Thymus (tissue), 11 donors: ENCODE data around the gene COL2A1. TPM values are rescaled to one million over a fixed set of nuclear protein-coding genes. Genes with fewer than 3 reads are reported as not detected.

ENCODE experiments used
- DNase-seq, 9 donors: peaks; one replicate each; pipeline ENCODE4 v3.0.0-alpha.2; 2013; ENCODE audit warnings: low spot score in 9 of 9, low read depth in 6 of 9, missing footprints in 1 of 9
- H3K27ac ChIP-seq, 2 donors: one replicate each; pipeline ENCODE4 v1.5.1; 2013; ENCODE audit warnings: control low read depth in 1 of 2, low read depth in 1 of 2, low read length in 1 of 2, mild to moderate bottlenecking in 1 of 2, moderate library complexity in 1 of 2
- H3K27me3 ChIP-seq, 2 donors: one replicate each; pipeline ENCODE4 v1.5.1; 2013; ENCODE audit warnings: low read length in 1 of 2; ENCODE audit not compliant: control insufficient read depth in 2 of 2, insufficient read depth in 1 of 2
- H3K36me3 ChIP-seq, 2 donors: one replicate each; pipeline ENCODE4 v1.5.1; 2013; ENCODE audit warnings: low read length in 1 of 2, mild to moderate bottlenecking in 1 of 2, moderate library complexity in 1 of 2; ENCODE audit not compliant: control insufficient read depth in 2 of 2, insufficient read depth in 2 of 2
- H3K4me1 ChIP-seq, 2 donors: one replicate each; pipeline ENCODE4 v1.5.1; 2013; ENCODE audit warnings: low read length in 2 of 2; ENCODE audit not compliant: control insufficient read depth in 2 of 2, insufficient read depth in 2 of 2
- H3K4me3 ChIP-seq, 2 donors: one replicate each; pipeline ENCODE4 v1.5.1; 2013; ENCODE audit warnings: low read length in 2 of 2, control low read depth in 1 of 2, mild to moderate bottlenecking in 1 of 2
- H3K9me3 ChIP-seq, 2 donors: one replicate each; pipeline ENCODE4 v1.5.1; 2013; ENCODE audit warnings: low read length in 1 of 2, mild to moderate bottlenecking in 1 of 2; ENCODE audit not compliant: control insufficient read depth in 2 of 2, insufficient read depth in 1 of 2
- WGBS: extraction: QIAGEN DNeasy Blood & Tissue Kit; methylation state at CpG from one replicate; pipeline ENCODE4 v1.1.7; 2013; 5-methylcytosine and 5-hydroxymethylcytosine counted together
- polyA plus RNA-seq: library from polyadenylated mRNA; stranded (reverse); fragments of 200-250 nt; gene quantifications from one replicate; pipeline ENCODE4 v1.2.3, GENCODE V29; 2013
- total RNA-seq: library from RNA; stranded (reverse); fragments of 120-200 nt; gene quantifications from one replicate; pipeline ENCODE4 v1.2.4, GENCODE V29; 2013
- donor health status: healthy.

Gene COL2A1
- total and polyA plus RNA-seq, 2 donors, result 0.47 to 0.57 TPM

GRCh38 chr12:47983541-47984115, 20.6 kb downstream of the COL2A1 start:
- peaks cover 0 to 25% of the 10 kb centered on the region in 2 donors for H3K27me3 ChIP-seq
- no peak for DNase-seq
- no peaks in the 10 kb centered on the region for H3K9me3 ChIP-seq
- H3K27ac ChIP-seq, result no peak overlapping the region
- H3K4me1 ChIP-seq, result peaks cover 0 to 2% of the 10 kb centered on the region in 2 donors
- no peaks in the 10 kb centered on the region for H3K36me3 ChIP-seq
- no peak overlapping the region for H3K4me3 ChIP-seq
- 95% methylated on average over 5 of the region's 5 CpGs for WGBS

GRCh38 chr12:47982770-47983169, 21.5 kb downstream of the COL2A1 start:
- H3K27ac ChIP-seq, result no peak overlapping the region
- no peaks in the 10 kb centered on the region for H3K36me3 ChIP-seq
- H3K9me3 ChIP-seq, result no peaks in the 10 kb centered on the region
- no peak for DNase-seq
- peaks cover 0 to 20% of the 10 kb centered on the region in 2 donors for H3K27me3 ChIP-seq
- H3K4me1 ChIP-seq, result peaks cover 0 to under 1% of the 10 kb centered on the region in 2 donors
- 96% methylated on average over 11 of the region's 11 CpGs for WGBS
- no peak overlapping the region for H3K4me3 ChIP-seq

GRCh38 chr12:47982311-47982710, 22.0 kb downstream of the COL2A1 start:
- H3K9me3 ChIP-seq, result no peaks in the 10 kb centered on the region

GRCh38 chr12:47981496-47982260, 22.6 kb downstream of the COL2A1 start:
- Histone ChIP-seq H3K27ac (no peak overlapping the region), H3K27me3 (peaks cover 0 to 12% of the 10 kb centered on the region in 2 donors), H3K9me3 (no peaks in the 10 kb centered on the region), H3K36me3 (no peaks in the 10 kb centered on the region), H3K4me1 (peaks cover 0 to 6% of the 10 kb centered on the region in 2 donors), H3K4me3 (no peak overlapping the region)
- no peak for DNase-seq
- 92% methylated on average over 20 of the region's 20 CpGs for WGBS

More at GRCh38 chr12:47982311-47982710, 22.0 kb downstream of the COL2A1 start:
- peaks cover 0 to 17% of the 10 kb centered on the region in 2 donors for H3K27me3 ChIP-seq
- no peak for DNase-seq
- no peaks in the 10 kb centered on the region for H3K36me3 ChIP-seq
- no peak overlapping the region for H3K4me3 ChIP-seq
- WGBS, result 76% methylated on average over 5 of the region's 5 CpGs
- H3K4me1 ChIP-seq, result peaks cover 0 to 1% of the 10 kb centered on the region in 2 donors
- H3K27ac ChIP-seq, result no peak overlapping the region

GRCh38 chr12:47980779-47981495, 23.3 kb downstream of the COL2A1 start:
- WGBS, result 90% methylated on average over 17 of the region's 17 CpGs
- no peak overlapping the region for H3K4me3 ChIP-seq

GRCh38 chr12:47980197-47980596, 24.1 kb downstream of the COL2A1 start:
- DNase-seq, result no peak
- 96% methylated on average over 7 of the region's 7 CpGs for WGBS
- Histone ChIP-seq H3K27ac (no peak overlapping the region), H3K36me3 (no peaks in the 10 kb centered on the region), H3K27me3 (peaks cover 0 to 10% of the 10 kb centered on the region in 2 donors), H3K4me3 (no peak overlapping the region), H3K9me3 (no peaks in the 10 kb centered on the region), H3K4me1 (peaks cover 0 to 6% of the 10 kb centered on the region in 2 donors)

More at GRCh38 chr12:47980779-47981495, 23.3 kb downstream of the COL2A1 start:
- Histone ChIP-seq H3K9me3 (no peaks in the 10 kb centered on the region), H3K27ac (no peak overlapping the region), H3K36me3 (no peaks in the 10 kb centered on the region), H3K27me3 (peaks cover 0 to 12% of the 10 kb centered on the region in 2 donors), H3K4me1 (peaks cover 0 to 6% of the 10 kb centered on the region in 2 donors)
- DNase-seq, result no peak

- peaks cover 0 to 6% of the 10 kb centered on the region in 2 donors for H3K4me1 ChIP-seq
- peaks cover 0 to 10% of the 10 kb centered on the region in 2 donors for H3K27me3 ChIP-seq
- no peaks in the 10 kb centered on the region for H3K36me3 ChIP-seq
- H3K4me3 ChIP-seq, result no peak overlapping the region
- no peaks in the 10 kb centered on the region for H3K9me3 ChIP-seq
- H3K27ac ChIP-seq, result no peak overlapping the region
- 95% methylated on average over 11 of the region's 11 CpGs for WGBS
- DNase-seq, result no peak
Observed at GRCh38 chr12:47979686-47980085, 24.6 kb downstream of the COL2A1 start.

- no peak overlapping the region for H3K27ac ChIP-seq
- no peak overlapping the region for H3K4me3 ChIP-seq
- H3K36me3 ChIP-seq, result no peaks in the 10 kb centered on the region
- no peaks in the 10 kb centered on the region for H3K9me3 ChIP-seq
- H3K27me3 ChIP-seq, result peaks cover 0 to 10% of the 10 kb centered on the region in 2 donors
- H3K4me1 ChIP-seq, result peaks cover 0 to 6% of the 10 kb centered on the region in 2 donors
- no peak for DNase-seq
- WGBS, result 93% methylated on average over 5 of the region's 5 CpGs
Observed at GRCh38 chr12:47979166-47979565, 25.1 kb downstream of the COL2A1 start.

GRCh38 chr12:47978598-47978873, 25.7 kb downstream of the COL2A1 start:
- H3K4me3 ChIP-seq, result no peak overlapping the region
- H3K36me3 ChIP-seq, result no peaks in the 10 kb centered on the region
- no peaks in the 10 kb centered on the region for H3K9me3 ChIP-seq
- H3K27ac ChIP-seq, result no peak overlapping the region
- peaks cover 0 to 6% of the 10 kb centered on the region in 2 donors for H3K4me1 ChIP-seq
- WGBS, result 94% methylated on average over 7 of the region's 7 CpGs
- peaks cover 0 to 10% of the 10 kb centered on the region in 2 donors for H3K27me3 ChIP-seq
- no peak for DNase-seq
